IPS-15b (cell line): ENCODE data around the gene ACKR2.

ENCODE experiments used
- H3K27me3 ChIP-seq: one replicate; pipeline ENCODE4 v1.6.1; 2013; ENCODE audit warnings: low read length; ENCODE audit not compliant: control insufficient read depth, insufficient read depth
- H3K36me3 ChIP-seq: one replicate; pipeline ENCODE4 v1.6.1; 2013; ENCODE audit warnings: low read length; ENCODE audit not compliant: control insufficient read depth, insufficient read depth
- H3K4me1 ChIP-seq: one replicate; pipeline ENCODE4 v1.6.1; 2013; ENCODE audit warnings: mild to moderate bottlenecking, low read length; ENCODE audit not compliant: control insufficient read depth, insufficient read depth
- H3K4me3 ChIP-seq: one replicate; pipeline ENCODE4 v1.5.1; 2013; ENCODE audit warnings: low read depth, low read length
- H3K9ac ChIP-seq: one replicate; pipeline ENCODE4 v1.6.1; 2013; ENCODE audit warnings: low read depth, mild to moderate bottlenecking, low read length
- H3K9me3 ChIP-seq: one replicate; pipeline ENCODE4 v1.6.1; 2013; ENCODE audit warnings: mild to moderate bottlenecking, low read length; ENCODE audit not compliant: control insufficient read depth, insufficient read depth

Gene ACKR2

DNA sequence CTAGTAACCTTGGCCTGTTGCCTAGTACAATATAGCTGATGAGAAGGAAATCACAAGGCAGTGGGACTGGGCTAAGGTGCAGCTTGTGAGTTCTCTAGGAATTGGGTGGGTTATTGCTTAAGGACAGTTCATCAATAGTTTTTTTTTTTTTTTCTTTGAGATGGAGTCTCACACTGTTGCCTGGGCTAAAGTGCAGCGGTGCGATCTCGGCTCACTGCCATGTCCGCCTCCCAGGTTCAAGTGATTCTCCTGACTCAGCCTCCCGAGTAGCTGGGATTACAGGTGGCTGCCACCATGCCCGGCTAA lies 11.5 kb downstream of the ACKR2 start:
- H3K4me1 ChIP-seq, result no peaks in the 10 kb centered on the region
- no peaks in the 10 kb centered on the region for H3K9me3 ChIP-seq
- H3K4me3 ChIP-seq, result no peak overlapping the region
- no peak overlapping the region for H3K9ac ChIP-seq
- no peaks in the 10 kb centered on the region for H3K36me3 ChIP-seq
- no peaks in the 10 kb centered on the region for H3K27me3 ChIP-seq

GRCh38 chr3:42822828-42823227 lies 13.6 kb downstream of the ACKR2 start:
- no peaks in the 10 kb centered on the region for H3K36me3 ChIP-seq
- no peaks in the 10 kb centered on the region for H3K27me3 ChIP-seq
- no peak overlapping the region for H3K9ac ChIP-seq
- H3K9me3 ChIP-seq, result no peaks in the 10 kb centered on the region
- H3K4me1 ChIP-seq, result no peaks in the 10 kb centered on the region
- no peak overlapping the region for H3K4me3 ChIP-seq

DNA sequence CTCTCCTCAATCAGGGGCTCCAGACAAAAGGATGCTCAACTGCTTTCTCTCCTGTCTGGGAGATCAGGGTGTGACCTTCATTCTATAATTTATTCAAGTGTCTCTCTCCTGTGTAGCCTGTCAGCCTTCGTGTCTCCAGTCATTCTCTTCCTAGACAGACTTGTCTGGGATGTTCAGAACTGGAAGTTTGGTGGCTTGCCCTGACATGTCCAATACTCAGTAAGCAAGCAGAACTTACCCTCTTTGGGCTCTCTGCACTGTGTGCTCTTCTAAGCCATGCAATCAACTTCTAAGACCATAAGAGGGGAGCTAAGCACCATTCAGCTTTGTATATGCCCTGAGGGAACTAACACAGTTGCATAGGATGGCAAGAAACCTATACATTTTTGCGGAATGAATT lies 14.1 kb downstream of the ACKR2 start:
- Histone ChIP-seq H3K27me3 (no peaks in the 10 kb centered on the region), H3K36me3 (no peaks in the 10 kb centered on the region), H3K9ac (no peak overlapping the region), H3K9me3 (no peaks in the 10 kb centered on the region), H3K4me3 (no peak overlapping the region), H3K4me1 (no peaks in the 10 kb centered on the region)

DNA sequence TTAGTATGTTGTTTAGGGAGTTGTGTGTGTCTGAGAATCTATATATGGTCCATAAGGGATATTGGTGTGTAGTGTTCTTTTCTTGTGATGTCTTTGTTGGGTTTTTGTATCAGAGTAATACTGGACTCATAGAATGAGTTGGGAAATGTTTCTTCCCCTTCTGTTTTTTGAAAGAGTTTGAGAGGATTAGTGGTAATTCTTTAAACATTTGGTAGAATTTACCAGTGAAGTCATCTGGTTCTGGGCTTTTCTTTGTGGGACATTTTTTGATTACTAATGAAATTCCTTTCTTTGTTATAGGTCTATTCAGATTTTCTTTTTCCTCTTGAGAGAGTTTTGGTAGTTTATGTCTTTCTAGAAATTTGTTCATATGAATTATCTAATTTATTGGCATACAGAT lies 16.9 kb downstream of the ACKR2 start:
- H3K4me1 ChIP-seq, result no peaks in the 10 kb centered on the region
- no peak overlapping the region for H3K9ac ChIP-seq
- no peaks in the 10 kb centered on the region for H3K9me3 ChIP-seq
- H3K36me3 ChIP-seq, result no peaks in the 10 kb centered on the region
- H3K4me3 ChIP-seq, result no peak overlapping the region
- H3K27me3 ChIP-seq, result no peaks in the 10 kb centered on the region

GRCh38 chr3:42827023-42827422 lies 17.8 kb downstream of the ACKR2 start:
- Histone ChIP-seq H3K4me3 (no peak overlapping the region), H3K27me3 (no peaks in the 10 kb centered on the region), H3K4me1 (no peaks in the 10 kb centered on the region), H3K36me3 (no peaks in the 10 kb centered on the region), H3K9ac (no peak overlapping the region), H3K9me3 (no peaks in the 10 kb centered on the region)

- no peaks in the 10 kb centered on the region for H3K4me1 ChIP-seq
- H3K4me3 ChIP-seq, result no peak overlapping the region
- no peaks in the 10 kb centered on the region for H3K36me3 ChIP-seq
- no peak overlapping the region for H3K9ac ChIP-seq
- no peaks in the 10 kb centered on the region for H3K27me3 ChIP-seq
- H3K9me3 ChIP-seq, result no peaks in the 10 kb centered on the region
Measured at GRCh38 chr3:42827654-42828053, 18.4 kb downstream of the ACKR2 start.

GRCh38 chr3:42829083-42829627 lies 19.9 kb downstream of the ACKR2 start:
- Histone ChIP-seq H3K4me3 (no peak overlapping the region), H3K9ac (no peak overlapping the region), H3K9me3 (no peaks in the 10 kb centered on the region), H3K4me1 (no peaks in the 10 kb centered on the region), H3K36me3 (no peaks in the 10 kb centered on the region), H3K27me3 (no peaks in the 10 kb centered on the region)

DNA sequence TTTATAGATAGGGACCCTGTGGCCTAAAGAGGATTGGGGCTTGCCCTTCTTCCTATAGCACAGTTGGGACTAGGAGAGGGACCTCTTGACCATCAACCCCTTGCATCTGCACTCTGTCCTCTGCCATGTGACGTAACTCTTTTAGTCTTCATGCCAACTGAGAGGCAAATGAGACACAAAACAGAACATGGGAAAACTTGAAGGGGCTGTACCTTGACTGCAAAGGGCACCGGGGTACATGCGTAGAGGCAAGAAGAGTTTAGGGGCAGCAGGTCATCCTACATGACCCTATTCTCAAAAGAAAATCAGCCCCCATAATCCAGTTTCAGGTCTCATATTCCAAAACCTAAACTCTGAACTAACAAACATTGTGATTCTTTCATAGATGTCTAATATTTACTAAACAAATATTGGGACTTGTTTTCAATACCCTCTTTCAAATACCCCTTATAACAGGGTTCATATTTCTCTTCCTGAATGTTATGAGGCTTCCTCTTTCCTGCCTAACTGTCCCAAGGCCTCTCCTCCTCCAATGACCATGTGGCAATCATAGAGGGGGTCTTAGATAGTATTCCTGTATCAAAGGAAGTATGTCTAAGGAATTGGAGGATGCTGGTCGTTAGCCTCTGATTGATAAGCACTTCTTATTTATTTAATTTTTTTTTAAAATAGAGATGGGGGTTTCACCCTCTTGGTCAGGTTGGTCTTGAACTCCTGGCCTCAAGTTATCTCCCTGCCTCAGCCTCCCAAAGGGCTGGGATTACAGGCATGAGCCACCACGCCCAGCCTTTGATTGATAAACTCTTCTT lies 20.6 kb downstream of the ACKR2 start:
- no peaks in the 10 kb centered on the region for H3K4me1 ChIP-seq
- no peaks in the 10 kb centered on the region for H3K9me3 ChIP-seq
- H3K9ac ChIP-seq, result no peak overlapping the region
- no peak overlapping the region for H3K4me3 ChIP-seq
- H3K36me3 ChIP-seq, result no peaks in the 10 kb centered on the region
- no peaks in the 10 kb centered on the region for H3K27me3 ChIP-seq

DNA sequence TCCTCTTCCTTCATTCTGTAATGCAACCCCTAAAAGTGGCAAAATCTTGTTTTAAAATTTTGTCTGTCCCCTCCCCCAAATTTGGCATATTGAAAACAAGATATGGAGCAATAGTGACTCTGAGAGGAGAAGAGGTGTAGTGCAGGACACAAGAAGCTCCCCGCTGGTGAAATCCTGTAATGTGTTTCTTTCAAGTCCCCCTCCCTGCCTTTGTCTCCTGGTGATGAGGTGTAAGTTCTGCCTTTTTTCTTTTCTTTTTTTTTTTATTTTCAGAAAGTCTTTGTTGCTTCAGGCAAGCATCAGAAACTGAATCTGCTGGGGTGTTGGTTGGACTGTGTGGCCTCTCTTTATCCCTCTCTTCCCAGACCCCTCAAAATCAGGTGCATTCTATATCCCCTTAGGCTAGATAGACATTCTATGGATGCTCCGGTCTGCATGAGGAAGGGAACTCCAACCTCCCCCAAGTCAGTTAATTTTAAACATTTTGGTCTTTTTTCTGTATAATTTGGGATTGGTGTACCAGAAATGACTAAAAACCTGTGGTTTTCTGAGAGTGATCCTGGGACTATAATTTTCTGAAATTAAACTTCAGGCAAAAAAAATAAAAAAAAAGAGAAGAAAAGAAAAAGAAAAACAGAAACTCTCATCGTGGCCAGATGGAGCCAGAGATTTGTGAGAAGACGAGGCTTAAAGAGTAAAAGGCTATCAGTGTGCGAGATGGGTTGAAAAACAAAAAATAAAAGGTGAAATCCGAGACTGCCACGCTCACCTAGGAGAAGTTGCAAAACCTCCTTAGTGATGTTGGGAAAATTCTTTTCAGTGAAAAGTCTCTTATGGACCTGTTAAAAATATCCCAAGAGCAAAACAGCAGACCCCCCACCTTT lies 21.4 kb downstream of the ACKR2 start:
- Histone ChIP-seq H3K4me1 (no peaks in the 10 kb centered on the region), H3K9ac (no peak overlapping the region), H3K9me3 (no peaks in the 10 kb centered on the region), H3K4me3 (no peak overlapping the region), H3K36me3 (no peaks in the 10 kb centered on the region), H3K27me3 (no peaks in the 10 kb centered on the region)

DNA sequence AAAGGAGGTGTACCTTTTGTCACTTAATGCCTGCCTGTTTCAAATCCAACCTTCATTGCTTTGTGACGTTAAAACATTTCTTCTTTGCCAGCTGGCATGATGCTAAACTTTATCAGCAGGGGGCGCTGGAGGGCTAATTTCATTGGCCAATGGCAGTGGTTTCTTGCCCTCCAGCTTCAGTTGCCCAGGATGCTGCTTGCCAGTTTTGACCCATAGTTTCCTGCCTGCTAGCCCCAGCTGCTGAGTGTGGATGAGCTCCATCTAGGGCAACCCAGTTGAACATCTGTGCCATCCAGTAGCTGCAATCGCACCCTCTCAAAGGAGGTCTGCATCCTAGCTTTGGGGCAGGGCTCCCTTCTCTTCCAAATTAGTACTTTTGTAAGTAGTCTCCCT lies 22.1 kb downstream of the ACKR2 start:
- H3K9me3 ChIP-seq, result no peaks in the 10 kb centered on the region
- H3K27me3 ChIP-seq, result no peaks in the 10 kb centered on the region
- no peak overlapping the region for H3K4me3 ChIP-seq
- H3K4me1 ChIP-seq, result no peaks in the 10 kb centered on the region
- H3K9ac ChIP-seq, result no peak overlapping the region
- no peaks in the 10 kb centered on the region for H3K36me3 ChIP-seq

- H3K36me3 ChIP-seq, result no peaks in the 10 kb centered on the region
- H3K4me3 ChIP-seq, result no peak overlapping the region
- no peaks in the 10 kb centered on the region for H3K9me3 ChIP-seq
- no peaks in the 10 kb centered on the region for H3K27me3 ChIP-seq
- H3K9ac ChIP-seq, result no peak overlapping the region
- H3K4me1 ChIP-seq, result no peaks in the 10 kb centered on the region
Measured at GRCh38 chr3:42836150-42837123, 27.2 kb downstream of the ACKR2 start.
